ENCODE measurements around the gene NLRP5.

The NLRP5 gene

DNA sequence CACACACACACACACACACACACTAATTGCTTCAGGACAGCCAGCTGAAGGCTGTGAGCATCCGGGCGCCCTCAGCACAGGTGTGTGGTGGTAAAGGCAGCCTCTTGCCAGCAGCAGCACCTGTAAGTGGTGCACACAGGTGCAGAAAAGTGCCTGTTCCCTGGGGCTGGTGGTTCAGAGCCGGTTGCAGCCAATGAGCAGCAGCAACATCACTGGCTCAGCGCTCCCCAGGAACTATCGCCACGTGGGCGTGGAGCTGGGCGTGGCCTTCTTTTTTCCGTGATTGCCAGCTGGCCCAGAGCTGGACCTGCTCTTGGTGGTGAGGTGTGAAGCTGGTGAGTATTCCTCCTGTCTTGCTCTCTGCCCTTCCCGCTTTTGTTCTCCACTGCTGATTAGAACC, at the start of gene NLRP5:
TSS of gene NLRP5 (plus strand) at position 289 of the 400 bp plus-strand sequence.
- Histone ChIP-seq H3K27ac (ENCODE audit: extremely low read depth, low read depth, low read length) (no peak within 1 kb of the TSS), H3K9me3 (ENCODE audit: control insufficient read depth, insufficient read depth, low read depth, low read length) (no peaks in the 10 kb centered on the region)

DNA sequence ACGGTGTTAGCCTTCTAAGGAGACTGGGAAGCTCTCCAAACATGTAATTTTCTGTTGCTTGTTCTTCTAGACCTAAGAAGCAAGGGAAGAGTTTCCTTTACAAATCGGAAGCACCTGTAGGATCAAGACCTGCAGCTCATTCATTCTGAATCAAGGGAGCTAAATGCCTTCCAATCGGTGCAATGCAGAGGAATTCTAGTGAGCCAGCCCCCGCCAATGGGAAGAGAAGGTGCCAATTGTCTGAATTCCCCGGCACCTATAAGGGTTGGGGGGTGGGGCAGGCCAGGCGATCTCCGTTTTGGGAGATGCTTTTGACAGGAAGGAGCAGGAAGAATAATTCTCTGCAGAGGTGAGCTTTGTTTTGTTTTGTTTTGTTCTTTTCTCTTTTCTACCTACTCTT, 47.4 kb upstream of the NLRP5 start:
- Histone ChIP-seq H3K4me3 (ENCODE audit: low read depth, low read length) (no peak overlapping the region), H3K36me3 (ENCODE audit: control insufficient read depth in 2 of 2, insufficient read depth in 1 of 2, low read length in 2 of 2) (no peaks in the 10 kb centered on the region), H3K4me1 (ENCODE audit: control insufficient read depth, insufficient read depth, low read length) (no peaks in the 10 kb centered on the region), H3K27ac (ENCODE audit: extremely low read depth, low read depth, low read length) (no peak overlapping the region), H3K9me3 (ENCODE audit: control insufficient read depth, insufficient read depth, low read depth, low read length) (no peaks in the 10 kb centered on the region)
- TF ChIP-seq ZFP3 (tag by site-specific recombination; IDR thresholded peaks at IDR 0.05; ENCODE audit: low read depth) (no peak), ZNF510 (tag by site-specific recombination; IDR thresholded peaks at IDR 0.05; ENCODE audit: insufficient replicate concordance) (no peak), ZNF202 (tag by site-specific recombination; IDR thresholded peaks at IDR 0.05; ENCODE audit: borderline replicate concordance) (no peak), ZXDB (tag by site-specific recombination; IDR thresholded peaks at IDR 0.05) (no peak), GLI2 (tag by site-specific recombination; IDR thresholded peaks at IDR 0.05; ENCODE audit: borderline replicate concordance, low read depth) (no peak), ZNF560 (tag by site-specific recombination; IDR thresholded peaks at IDR 0.05; ENCODE audit: borderline replicate concordance) (no peak), ZNF658 (tag by site-specific recombination; IDR thresholded peaks at IDR 0.05) (no peak), ZBTB1 (tag by site-specific recombination; IDR thresholded peaks at IDR 0.05) (no peak)
- TF ChIP-seq, protein P1, sequence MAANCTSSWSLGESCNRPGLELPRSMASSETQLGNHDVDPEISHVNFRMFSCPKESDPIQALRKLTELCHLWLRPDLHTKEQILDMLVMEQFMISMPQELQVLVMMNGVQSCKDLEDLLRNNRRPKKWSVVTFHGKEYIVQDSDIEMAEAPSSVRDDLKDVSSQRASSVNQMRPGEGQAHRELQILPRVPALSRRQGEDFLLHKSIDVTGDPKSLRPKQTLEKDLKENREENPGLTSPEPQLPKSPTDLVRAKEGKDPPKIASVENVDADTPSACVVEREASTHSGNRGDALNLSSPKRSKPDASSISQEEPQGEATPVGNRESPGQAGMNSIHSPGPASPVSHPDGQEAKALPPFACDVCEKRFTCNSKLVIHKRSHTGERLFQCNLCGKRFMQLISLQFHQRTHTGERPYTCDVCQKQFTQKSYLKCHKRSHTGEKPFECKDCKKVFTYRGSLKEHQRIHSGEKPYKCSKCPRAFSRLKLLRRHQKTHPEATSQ (tag by site-specific recombination; IDR thresholded peaks at IDR 0.05): no peak
- POLR2A ChIA-PET: no interaction called here
- CTCF ChIA-PET: interaction anchor here (0.6 to 1.1 kb wide), 2 partner anchors 12 to 26 kb away, joined by 3 read pairs; no protein-coding TSS in a partner anchor

More for the DNA sequence above, at the start of gene NLRP5:
- POLR2A ChIA-PET: no interaction called here
- Histone ChIP-seq H3K36me3 (ENCODE audit: control insufficient read depth in 2 of 2, insufficient read depth in 1 of 2, low read length in 2 of 2) (no peaks in the 10 kb centered on the region), H3K4me1 (ENCODE audit: control insufficient read depth, insufficient read depth, low read length) (no peaks in the 10 kb centered on the region), H3K4me3 (ENCODE audit: low read depth, low read length) (no peak within 1 kb of the TSS)
- CTCF ChIA-PET: no interaction called here
- TF ChIP-seq KLF9 (tag by site-specific recombination; IDR thresholded peaks at IDR 0.05; ENCODE audit: low read depth) (peak; percentile 41; the same call in 1 of the 2 replicates), ZBTB8A (tag by site-specific recombination; IDR thresholded peaks at IDR 0.05) (no peak)

DNA sequence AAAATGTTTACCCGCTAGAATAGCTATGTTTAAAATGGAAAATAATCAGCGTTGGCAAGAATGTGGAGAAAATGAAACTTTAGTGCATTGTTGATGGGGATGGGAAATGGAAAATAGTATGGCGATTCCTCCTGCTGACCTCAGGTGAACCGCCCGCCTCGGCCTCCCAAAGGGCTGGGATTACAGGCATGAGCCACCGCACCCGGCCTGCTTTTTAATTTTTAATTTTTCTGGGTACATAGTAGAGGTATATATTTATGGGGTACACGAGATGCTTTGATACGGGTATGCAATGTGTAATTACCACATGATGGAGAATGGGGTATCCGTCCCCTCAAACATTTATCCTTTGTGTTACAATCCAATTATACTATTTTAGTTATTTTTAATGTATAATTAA, 46.3 kb upstream of the NLRP5 start:
- Histone ChIP-seq H3K4me3 (ENCODE audit: low read depth, low read length) (no peak overlapping the region), H3K36me3 (ENCODE audit: control insufficient read depth in 2 of 2, insufficient read depth in 1 of 2, low read length in 2 of 2) (no peaks in the 10 kb centered on the region), H3K4me1 (ENCODE audit: control insufficient read depth, insufficient read depth, low read length) (no peaks in the 10 kb centered on the region), H3K9me3 (ENCODE audit: control insufficient read depth, insufficient read depth, low read depth, low read length) (no peaks in the 10 kb centered on the region), H3K27ac (ENCODE audit: extremely low read depth, low read depth, low read length) (no peak overlapping the region)
- TF ChIP-seq ZNF707 (tag by site-specific recombination; IDR thresholded peaks at IDR 0.05) (no peak), ZSCAN23 (tag by site-specific recombination; IDR thresholded peaks at IDR 0.05) (no peak), ZNF560 (tag by site-specific recombination; IDR thresholded peaks at IDR 0.05; ENCODE audit: borderline replicate concordance) (no peak), KLF1 (tag by site-specific recombination; IDR thresholded peaks at IDR 0.05) (no peak), ZFP41 (tag by site-specific recombination; IDR thresholded peaks at IDR 0.05; ENCODE audit: borderline replicate concordance) (no peak), GLI4 (tag by site-specific recombination; IDR thresholded peaks at IDR 0.05) (no peak), ZNF670 (tag by site-specific recombination; IDR thresholded peaks at IDR 0.05; ENCODE audit: low read depth) (no peak), GLI2 (tag by site-specific recombination; IDR thresholded peaks at IDR 0.05; ENCODE audit: borderline replicate concordance, low read depth) (no peak), ZNF624 (tag by site-specific recombination; IDR thresholded peaks at IDR 0.05) (no peak), HOXC10 (CRISPR knock-in tag; IDR thresholded peaks at IDR 0.05) (no peak)
- TF ChIP-seq, protein P2, sequence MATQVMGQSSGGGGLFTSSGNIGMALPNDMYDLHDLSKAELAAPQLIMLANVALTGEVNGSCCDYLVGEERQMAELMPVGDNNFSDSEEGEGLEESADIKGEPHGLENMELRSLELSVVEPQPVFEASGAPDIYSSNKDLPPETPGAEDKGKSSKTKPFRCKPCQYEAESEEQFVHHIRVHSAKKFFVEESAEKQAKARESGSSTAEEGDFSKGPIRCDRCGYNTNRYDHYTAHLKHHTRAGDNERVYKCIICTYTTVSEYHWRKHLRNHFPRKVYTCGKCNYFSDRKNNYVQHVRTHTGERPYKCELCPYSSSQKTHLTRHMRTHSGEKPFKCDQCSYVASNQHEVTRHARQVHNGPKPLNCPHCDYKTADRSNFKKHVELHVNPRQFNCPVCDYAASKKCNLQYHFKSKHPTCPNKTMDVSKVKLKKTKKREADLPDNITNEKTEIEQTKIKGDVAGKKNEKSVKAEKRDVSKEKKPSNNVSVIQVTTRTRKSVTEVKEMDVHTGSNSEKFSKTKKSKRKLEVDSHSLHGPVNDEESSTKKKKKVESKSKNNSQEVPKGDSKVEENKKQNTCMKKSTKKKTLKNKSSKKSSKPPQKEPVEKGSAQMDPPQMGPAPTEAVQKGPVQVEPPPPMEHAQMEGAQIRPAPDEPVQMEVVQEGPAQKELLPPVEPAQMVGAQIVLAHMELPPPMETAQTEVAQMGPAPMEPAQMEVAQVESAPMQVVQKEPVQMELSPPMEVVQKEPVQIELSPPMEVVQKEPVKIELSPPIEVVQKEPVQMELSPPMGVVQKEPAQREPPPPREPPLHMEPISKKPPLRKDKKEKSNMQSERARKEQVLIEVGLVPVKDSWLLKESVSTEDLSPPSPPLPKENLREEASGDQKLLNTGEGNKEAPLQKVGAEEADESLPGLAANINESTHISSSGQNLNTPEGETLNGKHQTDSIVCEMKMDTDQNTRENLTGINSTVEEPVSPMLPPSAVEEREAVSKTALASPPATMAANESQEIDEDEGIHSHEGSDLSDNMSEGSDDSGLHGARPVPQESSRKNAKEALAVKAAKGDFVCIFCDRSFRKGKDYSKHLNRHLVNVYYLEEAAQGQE (tag by site-specific recombination; IDR thresholded peaks at IDR 0.05): no peak
- TF ChIP-seq, protein P3, sequence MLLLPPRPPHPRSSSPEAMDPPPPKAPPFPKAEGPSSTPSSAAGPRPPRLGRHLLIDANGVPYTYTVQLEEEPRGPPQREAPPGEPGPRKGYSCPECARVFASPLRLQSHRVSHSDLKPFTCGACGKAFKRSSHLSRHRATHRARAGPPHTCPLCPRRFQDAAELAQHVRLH (tag by site-specific recombination; IDR thresholded peaks at IDR 0.05): no peak
- ChIA-PET CTCF (no interaction called here), POLR2A (no interaction called here)
